Measurements from ENCODE around the gene USF3.

Gene USF3

DNA sequence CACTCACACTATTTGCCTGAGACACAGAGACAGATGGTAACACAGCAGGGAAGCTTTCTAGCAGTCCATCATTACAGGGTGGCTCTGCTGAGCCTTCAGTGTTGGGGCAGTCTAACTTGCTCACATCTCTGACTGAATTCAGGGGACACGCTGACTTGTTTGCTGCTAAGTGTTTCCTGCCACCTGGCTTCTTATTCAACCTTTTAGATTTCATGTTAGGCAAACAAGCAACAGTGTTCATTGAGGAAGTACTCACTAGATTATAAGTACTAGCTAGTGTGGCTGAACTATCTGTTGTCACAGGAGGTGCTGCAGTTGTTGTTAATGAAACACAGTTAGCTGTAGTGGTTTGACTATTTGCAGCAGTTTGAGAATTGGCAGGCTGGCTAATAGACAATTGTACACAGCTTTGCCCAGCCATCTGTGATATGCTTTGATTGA is 37.3 kb downstream of the USF3 start:
- Histone ChIP-seq H3K9me3 (ENCODE audit: low read length) (no peaks in the 10 kb centered on the region), H3K9me2 (ENCODE audit: low read depth, low read length) (no peaks in the 10 kb centered on the region), H3K4me2 (ENCODE audit: low read length) (peak overlapping the region; percentile 35; the same call in 1 of the 2 replicates), H3K27me3 (ENCODE audit: insufficient read depth, low read length) (no peaks in the 10 kb centered on the region), H2AFZ (ENCODE audit: low read length) (no peak overlapping the region), H3K36me3 (ENCODE audit: insufficient read depth, low read length) (0 out of 2 replicates have a peak, but pooled peaks cover 6% of the 10 kb centered on the region), H4K20me1 (ENCODE audit: insufficient read depth, low read length) (no peaks in the 10 kb centered on the region), H3K9ac (ENCODE audit: low read length) (peak overlapping the region; percentile 7; the same call in 1 of the 2 replicates), H3K79me2 (ENCODE audit: insufficient read depth, low read length) (no peaks in the 10 kb centered on the region), H3K27ac (ENCODE audit: low read depth, low read length, poor library complexity, severe bottlenecking) (peak overlapping the region; percentile 90), H3F3A (ENCODE audit: insufficient read depth, low read length) (no peaks in the 10 kb centered on the region), H3K4me1 (ENCODE audit: insufficient read depth, low read length, severe bottlenecking) (peaks cover 37% of the 10 kb centered on the region), H3K4me3 (ENCODE audit: low read depth, low read length, poor library complexity, severe bottlenecking) (peak overlapping the region; percentile 15)
- TF ChIP-seq, protein P1, sequence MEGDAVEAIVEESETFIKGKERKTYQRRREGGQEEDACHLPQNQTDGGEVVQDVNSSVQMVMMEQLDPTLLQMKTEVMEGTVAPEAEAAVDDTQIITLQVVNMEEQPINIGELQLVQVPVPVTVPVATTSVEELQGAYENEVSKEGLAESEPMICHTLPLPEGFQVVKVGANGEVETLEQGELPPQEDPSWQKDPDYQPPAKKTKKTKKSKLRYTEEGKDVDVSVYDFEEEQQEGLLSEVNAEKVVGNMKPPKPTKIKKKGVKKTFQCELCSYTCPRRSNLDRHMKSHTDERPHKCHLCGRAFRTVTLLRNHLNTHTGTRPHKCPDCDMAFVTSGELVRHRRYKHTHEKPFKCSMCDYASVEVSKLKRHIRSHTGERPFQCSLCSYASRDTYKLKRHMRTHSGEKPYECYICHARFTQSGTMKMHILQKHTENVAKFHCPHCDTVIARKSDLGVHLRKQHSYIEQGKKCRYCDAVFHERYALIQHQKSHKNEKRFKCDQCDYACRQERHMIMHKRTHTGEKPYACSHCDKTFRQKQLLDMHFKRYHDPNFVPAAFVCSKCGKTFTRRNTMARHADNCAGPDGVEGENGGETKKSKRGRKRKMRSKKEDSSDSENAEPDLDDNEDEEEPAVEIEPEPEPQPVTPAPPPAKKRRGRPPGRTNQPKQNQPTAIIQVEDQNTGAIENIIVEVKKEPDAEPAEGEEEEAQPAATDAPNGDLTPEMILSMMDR (IDR thresholded peaks at IDR 0.05; ENCODE audit: low read length) = no peak
- TF ChIP-seq EZH2 (IDR thresholded peaks at IDR 0.05; ENCODE audit: borderline replicate concordance, low read length) = no peak

DNA sequence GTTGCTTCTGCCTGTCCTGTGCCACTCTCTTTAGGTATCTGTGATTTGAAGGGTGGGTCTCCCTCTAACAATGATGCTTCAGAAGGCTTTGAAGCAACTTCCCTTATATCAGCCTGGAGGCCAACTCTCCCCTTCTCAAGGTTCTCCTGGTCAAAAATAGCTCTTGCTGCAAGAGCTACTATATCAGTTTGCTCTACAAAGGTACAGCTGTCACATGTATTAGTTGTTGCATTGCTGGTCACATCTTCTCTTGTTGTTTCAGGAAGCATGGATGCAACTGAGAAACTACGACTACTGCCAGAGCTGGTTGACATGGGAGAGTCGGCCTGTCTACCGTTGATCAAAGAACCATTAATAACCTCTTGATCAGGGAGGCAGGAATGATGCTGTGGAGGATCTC is 38.3 kb downstream of the USF3 start:
- H3K9ac ChIP-seq (ENCODE audit: low read length) = no peak overlapping the region; the same call in 1 of the 2 replicates
- peak overlapping the region; percentile 90 for H3K27ac ChIP-seq (ENCODE audit: low read depth, low read length, poor library complexity, severe bottlenecking)
- H3K79me2 ChIP-seq (ENCODE audit: insufficient read depth, low read length) = no peaks in the 10 kb centered on the region
- TF ChIP-seq, protein P1 (IDR thresholded peaks at IDR 0.05; ENCODE audit: low read length) = no peak
- no peak for TF ChIP-seq EZH2 (IDR thresholded peaks at IDR 0.05; ENCODE audit: borderline replicate concordance, low read length)
- H3F3A ChIP-seq (ENCODE audit: insufficient read depth, low read length) = no peaks in the 10 kb centered on the region
- H3K4me3 ChIP-seq (ENCODE audit: low read depth, low read length, poor library complexity, severe bottlenecking) = no peak overlapping the region
- H3K27me3 ChIP-seq (ENCODE audit: insufficient read depth, low read length) = no peaks in the 10 kb centered on the region
- no peak overlapping the region for H3K4me2 ChIP-seq (ENCODE audit: low read length)
- H3K36me3 ChIP-seq (ENCODE audit: insufficient read depth, low read length) = 0 out of 2 replicates have a peak, but pooled peaks cover 6% of the 10 kb centered on the region
- H3K4me1 ChIP-seq (ENCODE audit: insufficient read depth, low read length, severe bottlenecking) = peaks cover 37% of the 10 kb centered on the region
- no peaks in the 10 kb centered on the region for H3K9me2 ChIP-seq (ENCODE audit: low read depth, low read length)
- no peak overlapping the region for H2AFZ ChIP-seq (ENCODE audit: low read length)
- no peaks in the 10 kb centered on the region for H4K20me1 ChIP-seq (ENCODE audit: insufficient read depth, low read length)
- H3K9me3 ChIP-seq (ENCODE audit: low read length) = no peaks in the 10 kb centered on the region

DNA sequence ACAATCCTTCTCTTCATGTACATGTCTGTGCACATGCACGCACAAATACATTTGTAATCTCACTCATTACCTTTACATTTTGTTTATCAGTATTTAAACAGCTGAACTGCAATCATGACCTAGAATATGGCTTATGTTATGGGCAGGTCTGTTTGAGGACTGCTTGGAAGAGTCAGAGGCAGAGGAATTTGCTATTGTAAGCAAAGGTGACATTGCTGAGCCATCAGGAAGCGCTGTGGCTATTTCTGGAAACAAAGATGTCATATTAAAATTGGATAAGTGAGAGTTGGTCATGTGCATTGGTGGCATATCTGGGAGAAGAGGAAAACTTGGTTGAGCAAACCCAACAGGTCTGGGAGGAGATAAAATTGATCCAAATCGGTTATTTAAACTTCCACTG is 41.6 kb downstream of the USF3 start:
- H3K4me3 ChIP-seq (ENCODE audit: low read depth, low read length, poor library complexity, severe bottlenecking) = no peak overlapping the region
- H4K20me1 ChIP-seq (ENCODE audit: insufficient read depth, low read length) = no peaks in the 10 kb centered on the region
- no peaks in the 10 kb centered on the region for H3K9me3 ChIP-seq (ENCODE audit: low read length)
- TF ChIP-seq, protein P1 (IDR thresholded peaks at IDR 0.05; ENCODE audit: low read length) = no peak
- TF ChIP-seq EZH2 (IDR thresholded peaks at IDR 0.05; ENCODE audit: borderline replicate concordance, low read length) = no peak
- 0 out of 2 replicates have a peak, but pooled peaks cover 2% of the 10 kb centered on the region for H3K36me3 ChIP-seq (ENCODE audit: insufficient read depth, low read length)
- H3K9ac ChIP-seq (ENCODE audit: low read length) = no peak overlapping the region
- H3K27me3 ChIP-seq (ENCODE audit: insufficient read depth, low read length) = no peaks in the 10 kb centered on the region
- H3K27ac ChIP-seq (ENCODE audit: low read depth, low read length, poor library complexity, severe bottlenecking) = no peak overlapping the region
- H3K79me2 ChIP-seq (ENCODE audit: insufficient read depth, low read length) = no peaks in the 10 kb centered on the region
- H3K4me2 ChIP-seq (ENCODE audit: low read length) = no peak overlapping the region
- H2AFZ ChIP-seq (ENCODE audit: low read length) = no peak overlapping the region
- peaks cover 19% of the 10 kb centered on the region for H3K4me1 ChIP-seq (ENCODE audit: insufficient read depth, low read length, severe bottlenecking)
- H3K9me2 ChIP-seq (ENCODE audit: low read depth, low read length) = no peaks in the 10 kb centered on the region
- H3F3A ChIP-seq (ENCODE audit: insufficient read depth, low read length) = no peaks in the 10 kb centered on the region

All from OCI-LY1 (cell line).